H1 (cell line): ENCODE measurements around the gene KRTAP10-12. TPM values are rescaled to one million over a fixed set of nuclear protein-coding genes. Genes with fewer than 3 reads are reported as not detected.

Experiments used
- POLR2A ChIP-seq, 2 experiments: IDR thresholded peaks; 1 replicate in 1 of 2; 2 replicates in 1 of 2; pipeline ENCODE4 v1.6.1; 2011; ENCODE audit warnings: low read depth in 2 of 2, low read length in 2 of 2, mild to moderate bottlenecking in 2 of 2; ENCODE audit errors: control extremely low read depth in 1 of 2
- polyA plus RNA-seq, 7 experiments: library from polyadenylated mRNA; depleted of rRNA in 3 of 7; stranded (reverse) in 5 of 7; unstranded in 2 of 7; fragments of >200 nt in 5 of 7; fragments of 200-250 nt in 2 of 7; gene quantifications; 1 replicate in 5 of 7; 2 replicates in 1 of 7; 4 replicates in 1 of 7; pipeline versions ENCODE4 v1.2.1 to v1.2.3, GENCODE V29; 2011 to 2013; ENCODE audit warnings: missing spikeins in 2 of 7, mixed read lengths in 2 of 7
- total RNA-seq: library from RNA; stranded (reverse); fragmentation: NEBNext Ultra II Directional; extraction: Animal tissue kit (Norgen Biotek cat#: 25700); gene quantifications from 2 replicates; pipeline ENCODE4 v1.2.1, GENCODE V29; 2021

KRTAP10-12 gene
- total and polyA plus RNA-seq, 2 of the 8 experiments (the other 6 are each of a cell fraction or from before 2014, with no cell fraction given): not detected

- TF ChIP-seq POLR2A (IDR thresholded peaks at IDR 0.05; ENCODE audit: control extremely low read depth in 1 of 2, low read depth in 2 of 2, low read length in 2 of 2): no peak
Observed at GRCh38 chr21:44737706-44738354, 40.9 kb downstream of the KRTAP10-12 start (continued).
